ENCODE data around the gene CNTFR. TPM values are rescaled to one million over a fixed set of nuclear protein-coding genes. Genes with fewer than 3 reads are reported as not detected.

The CNTFR gene
- total RNA-seq, 2 donors from 2014 or later, result 8.7 to 13.7 TPM

DNA sequence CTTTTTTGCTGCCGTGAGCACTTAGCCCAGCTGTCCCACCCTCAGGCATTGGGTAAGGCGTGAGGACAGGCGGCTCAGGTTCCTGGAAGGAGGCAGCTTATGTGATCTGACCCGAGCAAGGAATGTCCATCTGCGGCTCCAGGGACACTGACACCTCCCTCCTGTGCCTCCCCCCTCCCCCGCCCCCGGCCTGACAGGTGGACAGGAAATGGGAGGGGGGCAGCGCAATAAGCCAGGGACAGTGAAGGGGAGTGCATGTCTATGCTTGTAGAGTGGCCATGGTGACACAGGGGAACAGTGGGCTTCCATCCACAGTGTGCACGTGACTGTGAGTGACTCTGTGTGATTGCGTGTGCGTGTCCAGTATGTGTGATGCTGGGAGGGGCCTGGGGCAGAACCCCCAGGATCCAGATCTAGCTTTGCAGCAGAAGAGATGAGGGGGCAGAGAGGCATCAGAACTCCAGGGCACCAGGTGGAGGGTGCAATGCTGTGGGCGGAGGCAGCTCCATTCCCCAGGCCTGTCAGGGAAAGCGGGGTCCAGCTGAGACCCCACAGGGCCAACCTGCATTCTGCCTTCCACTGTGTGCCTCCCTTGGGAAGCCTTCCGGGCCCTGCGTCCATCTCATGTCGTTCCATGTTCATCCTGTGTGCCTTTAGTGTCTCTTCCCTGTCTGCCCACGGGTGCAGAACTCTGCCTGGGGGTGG, 30.5 kb downstream of the CNTFR start:
- DNase-seq (ENCODE audit: low spot score), result no peak
- Histone ChIP-seq H3K4me3 (no peak overlapping the region), H3K36me3 (no peaks in the 10 kb centered on the region), H3K27ac (no peak overlapping the region), H3K4me1 (ENCODE audit: control insufficient read depth in 1 of 2, low read depth in 2 of 2) (peaks cover 0 to 18% of the 10 kb centered on the region in 2 donors), H3K27me3 (replicated peaks; ENCODE audit: insufficient read depth) (no peaks in the 10 kb centered on the region), H3K9me3 (no peaks in the 10 kb centered on the region)
- TF ChIP-seq, protein P1, sequence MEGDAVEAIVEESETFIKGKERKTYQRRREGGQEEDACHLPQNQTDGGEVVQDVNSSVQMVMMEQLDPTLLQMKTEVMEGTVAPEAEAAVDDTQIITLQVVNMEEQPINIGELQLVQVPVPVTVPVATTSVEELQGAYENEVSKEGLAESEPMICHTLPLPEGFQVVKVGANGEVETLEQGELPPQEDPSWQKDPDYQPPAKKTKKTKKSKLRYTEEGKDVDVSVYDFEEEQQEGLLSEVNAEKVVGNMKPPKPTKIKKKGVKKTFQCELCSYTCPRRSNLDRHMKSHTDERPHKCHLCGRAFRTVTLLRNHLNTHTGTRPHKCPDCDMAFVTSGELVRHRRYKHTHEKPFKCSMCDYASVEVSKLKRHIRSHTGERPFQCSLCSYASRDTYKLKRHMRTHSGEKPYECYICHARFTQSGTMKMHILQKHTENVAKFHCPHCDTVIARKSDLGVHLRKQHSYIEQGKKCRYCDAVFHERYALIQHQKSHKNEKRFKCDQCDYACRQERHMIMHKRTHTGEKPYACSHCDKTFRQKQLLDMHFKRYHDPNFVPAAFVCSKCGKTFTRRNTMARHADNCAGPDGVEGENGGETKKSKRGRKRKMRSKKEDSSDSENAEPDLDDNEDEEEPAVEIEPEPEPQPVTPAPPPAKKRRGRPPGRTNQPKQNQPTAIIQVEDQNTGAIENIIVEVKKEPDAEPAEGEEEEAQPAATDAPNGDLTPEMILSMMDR (IDR thresholded peaks at IDR 0.05), result no peak
- no peak for ATAC-seq (ENCODE audit: insufficient number of reproducible peaks, low FRiP score, low read depth)

DNA sequence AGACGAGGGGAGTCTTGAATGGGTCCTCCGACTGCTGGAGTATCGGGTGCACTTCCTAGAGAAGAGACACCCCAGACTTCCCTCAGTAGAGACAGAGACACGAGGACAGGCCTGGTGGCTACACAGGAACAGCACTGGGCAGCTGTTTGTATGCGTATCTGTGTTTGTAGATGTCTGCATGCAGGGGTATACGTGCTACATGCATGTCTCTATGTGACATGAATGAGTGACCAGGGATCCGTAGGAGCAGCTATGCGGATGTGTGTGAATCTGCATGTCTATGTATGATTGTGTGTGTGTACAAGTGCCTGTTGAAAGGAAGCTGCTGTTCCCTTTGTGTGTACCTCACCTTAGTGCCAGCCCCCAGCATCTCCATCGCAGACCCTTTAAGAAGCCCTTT, 31.2 kb downstream of the CNTFR start:
- no peak for DNase-seq (ENCODE audit: low spot score)
- no peaks in the 10 kb centered on the region for H3K27me3 ChIP-seq (replicated peaks; ENCODE audit: insufficient read depth)

DNA sequence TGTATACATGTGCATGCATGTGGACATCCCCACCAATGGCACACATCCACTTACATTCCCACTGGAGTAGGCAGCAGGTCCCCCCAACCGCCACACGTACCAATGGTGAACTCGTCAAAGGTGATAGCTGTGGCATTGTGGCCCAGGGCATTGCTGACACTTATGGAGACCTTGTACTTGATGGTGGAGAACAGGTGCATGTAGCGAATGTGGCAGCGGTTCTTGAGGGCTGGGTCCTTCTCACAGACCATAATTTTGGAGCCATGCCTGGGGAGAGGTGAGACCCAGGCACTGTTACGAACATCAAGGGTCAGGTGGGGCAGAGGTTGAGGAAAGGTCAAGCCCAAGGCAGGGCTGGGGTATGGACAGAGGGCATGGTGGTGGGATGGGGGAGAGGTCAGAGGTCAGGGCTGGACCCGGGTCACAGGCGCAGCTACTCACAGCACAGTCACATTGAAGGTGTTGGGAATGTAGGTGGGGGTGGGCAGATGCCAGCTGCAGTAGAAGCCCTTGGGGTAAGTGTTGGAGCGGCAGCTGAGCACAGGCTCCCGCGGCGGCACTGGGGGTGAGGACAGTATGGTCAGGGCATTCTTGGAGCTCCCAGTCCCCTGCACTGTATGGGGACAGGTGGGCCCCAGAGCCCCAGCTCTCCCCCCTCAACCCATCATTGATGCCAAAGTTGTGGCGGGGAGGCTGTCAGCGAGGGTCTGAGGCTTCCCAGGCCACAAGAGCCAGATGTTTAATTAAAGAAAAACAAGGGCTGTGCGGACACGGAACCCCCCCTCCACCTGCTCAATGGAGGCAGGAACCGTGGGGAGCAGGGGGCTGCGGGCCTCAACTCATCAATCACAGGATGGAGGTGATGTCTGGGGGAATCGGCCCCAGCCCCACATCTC, 31.9 kb downstream of the CNTFR start:
- DNase-seq (ENCODE audit: low spot score) (no peak), ATAC-seq (ENCODE audit: insufficient number of reproducible peaks, low FRiP score, low read depth) (no peak)
- TF ChIP-seq, protein P1 (IDR thresholded peaks at IDR 0.05), result no peak
- Histone ChIP-seq H3K27ac (no peak overlapping the region), H3K27me3 (replicated peaks; ENCODE audit: insufficient read depth) (no peaks in the 10 kb centered on the region), H3K9me3 (no peaks in the 10 kb centered on the region), H3K36me3 (no peaks in the 10 kb centered on the region), H3K4me1 (ENCODE audit: control insufficient read depth in 1 of 2, low read depth in 2 of 2) (peaks cover 0 to 18% of the 10 kb centered on the region in 2 donors), H3K4me3 (no peak overlapping the region)

More for the DNA sequence above, 31.2 kb downstream of the CNTFR start:
- no peak for ATAC-seq (ENCODE audit: insufficient number of reproducible peaks, low FRiP score, low read depth)
- no peak overlapping the region for H3K27ac ChIP-seq
- H3K36me3 ChIP-seq, result no peaks in the 10 kb centered on the region
- H3K9me3 ChIP-seq, result no peaks in the 10 kb centered on the region
- H3K4me1 ChIP-seq (ENCODE audit: control insufficient read depth in 1 of 2, low read depth in 2 of 2), result peaks cover 0 to 18% of the 10 kb centered on the region in 2 donors
- TF ChIP-seq, protein P1 (IDR thresholded peaks at IDR 0.05), result no peak
- H3K4me3 ChIP-seq, result no peak overlapping the region

DNA sequence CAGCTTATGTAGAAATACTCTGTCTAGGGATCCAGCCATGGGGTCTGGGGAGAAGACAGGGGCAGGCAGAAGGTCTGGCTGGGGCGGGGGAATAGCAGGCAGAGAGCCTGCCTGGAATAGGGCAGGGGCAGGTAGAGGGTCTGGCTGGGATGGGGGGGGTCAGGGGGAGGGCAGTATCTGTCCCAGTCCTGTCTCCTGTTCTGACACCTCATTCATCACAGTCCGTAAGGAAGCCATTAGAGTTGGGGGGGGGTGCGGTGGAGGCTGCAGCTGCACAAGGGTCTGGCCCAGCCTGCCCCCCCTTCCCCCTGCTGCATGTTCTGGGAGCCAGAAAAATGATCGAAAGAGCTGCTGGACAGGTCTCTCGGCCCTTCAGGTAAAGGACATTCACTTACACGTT, 32.6 kb downstream of the CNTFR start:
- TF ChIP-seq, protein P1 (IDR thresholded peaks at IDR 0.05), result no peak
- H3K4me1 ChIP-seq (ENCODE audit: control insufficient read depth in 1 of 2, low read depth in 2 of 2), result peaks cover 0 to 18% of the 10 kb centered on the region in 2 donors
- no peaks in the 10 kb centered on the region for H3K9me3 ChIP-seq
- H3K4me3 ChIP-seq, result no peak overlapping the region
- no peak overlapping the region for H3K27ac ChIP-seq
- ATAC-seq (ENCODE audit: insufficient number of reproducible peaks, low FRiP score, low read depth) (no peak), DNase-seq (ENCODE audit: low spot score) (no peak)
- H3K27me3 ChIP-seq (replicated peaks; ENCODE audit: insufficient read depth), result no peaks in the 10 kb centered on the region
- no peaks in the 10 kb centered on the region for H3K36me3 ChIP-seq

DNA sequence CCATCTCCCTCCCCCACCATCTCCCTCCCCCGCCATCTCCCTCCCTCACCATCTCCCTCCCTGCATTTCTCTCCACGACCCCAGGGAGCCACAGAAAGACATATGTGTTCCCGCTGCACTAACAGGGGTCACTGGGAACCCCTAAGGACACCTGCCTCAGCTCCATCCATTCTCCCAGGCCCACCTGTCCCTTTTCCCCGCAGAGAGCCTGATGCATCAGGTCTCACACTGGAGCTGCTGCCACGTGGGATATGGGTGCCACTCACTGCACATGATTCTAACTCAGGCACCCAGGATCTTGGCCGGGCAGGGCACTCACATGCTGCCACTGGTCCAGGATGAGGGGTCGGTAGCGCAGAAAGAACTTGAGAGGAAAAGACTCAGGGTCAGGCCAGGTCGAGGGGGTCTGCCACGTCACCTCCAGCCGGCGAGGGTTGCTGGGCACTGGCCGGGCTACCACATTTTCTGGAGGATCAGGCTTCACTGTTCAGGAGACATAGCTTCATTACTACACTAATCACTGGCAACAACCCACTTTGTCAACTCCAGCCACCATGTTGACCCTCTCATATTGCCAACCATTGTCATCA, 33.5 kb downstream of the CNTFR start:
- no peak for DNase-seq (ENCODE audit: low spot score)
- no peaks in the 10 kb centered on the region for H3K27me3 ChIP-seq (replicated peaks; ENCODE audit: insufficient read depth)
- TF ChIP-seq, protein P1 (IDR thresholded peaks at IDR 0.05), result no peak

More for the DNA sequence above, 33.5 kb downstream of the CNTFR start:
- H3K9me3 ChIP-seq, result no peaks in the 10 kb centered on the region
- ATAC-seq (ENCODE audit: insufficient number of reproducible peaks, low FRiP score, low read depth), result no peak
- H3K4me3 ChIP-seq, result no peak overlapping the region
- H3K27ac ChIP-seq, result no peak overlapping the region
- H3K36me3 ChIP-seq, result no peaks in the 10 kb centered on the region
- peaks cover 0 to 17% of the 10 kb centered on the region in 2 donors for H3K4me1 ChIP-seq (ENCODE audit: control insufficient read depth in 1 of 2, low read depth in 2 of 2)
